T follicular helper cell (primary cell): ENCODE measurements around the gene RALGPS1.

Experiments used
- DNase-seq: peaks from one replicate; pipeline ENCODE4 v3.0.0-alpha.2; 2020; ENCODE audit warnings: low read depth

The RALGPS1 gene

GRCh38 chr9:126956917-126957686 lies 42.5 kb downstream of the RALGPS1 start:
- no peak for DNase-seq

GRCh38 chr9:126957687-126958053 lies 43.1 kb downstream of the RALGPS1 start:
- no peak for DNase-seq

- no peak for DNase-seq
Observed at GRCh38 chr9:126959336-126959735, 44.8 kb downstream of the RALGPS1 start.

- no peak for DNase-seq
Observed at GRCh38 chr9:126959917-126960316, 45.3 kb downstream of the RALGPS1 start.

GRCh38 chr9:126962336-126962735 lies 47.8 kb downstream of the RALGPS1 start:
- DNase-seq: no peak

GRCh38 chr9:126965077-126965476 lies 50.5 kb downstream of the RALGPS1 start:
- no peak for DNase-seq

GRCh38 chr9:126965541-126966428 lies 51.2 kb downstream of the RALGPS1 start:
- no peak for DNase-seq

GRCh38 chr9:126971261-126971660 lies 56.7 kb downstream of the RALGPS1 start:
- DNase-seq: no peak

- DNase-seq: no peak
Observed at GRCh38 chr9:126973651-126974529, 59.3 kb downstream of the RALGPS1 start.

- no peak for DNase-seq
Observed at GRCh38 chr9:126974594-126974993, 60.0 kb downstream of the RALGPS1 start.

- no peak for DNase-seq
Observed at GRCh38 chr9:126975327-126976220, 61.0 kb downstream of the RALGPS1 start.

GRCh38 chr9:126979461-126979860 lies 64.9 kb downstream of the RALGPS1 start:
- no peak for DNase-seq

GRCh38 chr9:126980231-126980630 lies 65.6 kb downstream of the RALGPS1 start:
- no peak for DNase-seq

GRCh38 chr9:126981218-126981617 lies 66.6 kb downstream of the RALGPS1 start:
- DNase-seq: no peak

- no peak for DNase-seq
Observed at GRCh38 chr9:126982215-126983002, 67.8 kb downstream of the RALGPS1 start.

GRCh38 chr9:126983767-126984166 lies 69.2 kb downstream of the RALGPS1 start:
- DNase-seq: no peak

- no peak for DNase-seq
Observed at GRCh38 chr9:126984969-126985368, 70.4 kb downstream of the RALGPS1 start.

- peak; percentile 78 for DNase-seq
Observed at GRCh38 chr9:126985870-126986498, 71.4 kb downstream of the RALGPS1 start.

GRCh38 chr9:126986506-126986951 lies 71.9 kb downstream of the RALGPS1 start:
- no peak for DNase-seq

- DNase-seq: no peak
Observed at GRCh38 chr9:126988857-126989256, 74.3 kb downstream of the RALGPS1 start.
